Peyer's patch (tissue), 4 donors: ENCODE results near the gene METTL26.

Experiments
- POLR2A ChIP-seq, 2 donors: fragments of 450-650 bp; IDR thresholded peaks; one replicate each; pipeline ENCODE4 v1.5.1; 2017; ENCODE audit warnings: antibody characterized with exemption in 2 of 2, mild to moderate bottlenecking in 2 of 2, moderate library complexity in 2 of 2
- TF ChIP-seq, protein P1 (sequence below), 6 experiments: fragments of 450-650 bp in 4 of 6; fragments of 200-600 bp in 2 of 6; sonication (generic) in 1 of 6; IDR thresholded peaks; one replicate each; pipeline ENCODE4 v1.5.1; 2017 to 2019; ENCODE audit warnings: antibody characterized with exemption in 6 of 6, mild to moderate bottlenecking in 3 of 6, moderate library complexity in 1 of 6

DNA sequence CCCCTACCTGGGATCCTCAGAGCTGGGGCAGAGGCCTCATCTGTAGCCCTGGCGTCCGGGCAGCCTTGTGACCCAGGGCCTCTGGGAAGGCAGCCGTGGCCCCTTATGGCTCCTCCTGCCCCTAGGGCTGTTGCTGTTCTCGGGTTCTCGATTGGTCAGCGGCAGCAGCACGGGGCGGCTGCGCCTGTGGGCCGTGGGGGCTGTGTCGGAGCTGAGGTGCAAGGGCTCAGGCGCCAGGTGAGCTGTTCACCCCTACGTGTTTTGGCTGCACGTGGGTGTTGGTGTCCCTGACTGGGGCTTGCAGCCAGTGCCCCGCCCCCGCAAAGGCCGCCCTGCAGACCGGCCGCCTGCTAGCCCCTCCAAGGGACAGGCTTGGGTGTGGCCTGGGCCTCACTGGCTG lies 26.0 kb upstream of the METTL26 start:
- TF ChIP-seq POLR2A (IDR thresholded peaks at IDR 0.05) = no peak
- TF ChIP-seq, protein P1, sequence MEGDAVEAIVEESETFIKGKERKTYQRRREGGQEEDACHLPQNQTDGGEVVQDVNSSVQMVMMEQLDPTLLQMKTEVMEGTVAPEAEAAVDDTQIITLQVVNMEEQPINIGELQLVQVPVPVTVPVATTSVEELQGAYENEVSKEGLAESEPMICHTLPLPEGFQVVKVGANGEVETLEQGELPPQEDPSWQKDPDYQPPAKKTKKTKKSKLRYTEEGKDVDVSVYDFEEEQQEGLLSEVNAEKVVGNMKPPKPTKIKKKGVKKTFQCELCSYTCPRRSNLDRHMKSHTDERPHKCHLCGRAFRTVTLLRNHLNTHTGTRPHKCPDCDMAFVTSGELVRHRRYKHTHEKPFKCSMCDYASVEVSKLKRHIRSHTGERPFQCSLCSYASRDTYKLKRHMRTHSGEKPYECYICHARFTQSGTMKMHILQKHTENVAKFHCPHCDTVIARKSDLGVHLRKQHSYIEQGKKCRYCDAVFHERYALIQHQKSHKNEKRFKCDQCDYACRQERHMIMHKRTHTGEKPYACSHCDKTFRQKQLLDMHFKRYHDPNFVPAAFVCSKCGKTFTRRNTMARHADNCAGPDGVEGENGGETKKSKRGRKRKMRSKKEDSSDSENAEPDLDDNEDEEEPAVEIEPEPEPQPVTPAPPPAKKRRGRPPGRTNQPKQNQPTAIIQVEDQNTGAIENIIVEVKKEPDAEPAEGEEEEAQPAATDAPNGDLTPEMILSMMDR (IDR thresholded peaks at IDR 0.05) = no peak
